HEK293 (cell line): ENCODE results near the gene NDUFA1.
"Not testable (repeated sequence)": the region's sequence is repeated elsewhere in the genome, so short reads cannot be mapped to it uniquely, and the experiment has no call there.

ENCODE experiments used
- CTCF ChIA-PET: fragments of 350-600 bp; formaldehyde crosslinking; extraction: SDS; loops from one replicate; lab custom pipeline; 2021; ENCODE audit warnings: antibody characterized with exemption; lab: Yijun Ruan, JAX
- POLR2A ChIA-PET: fragments of 300-600 bp; formaldehyde crosslinking; extraction: SDS; loops from one replicate; lab custom pipeline; 2020; ENCODE audit warnings: antibody characterized with exemption, inconsistent platforms; lab: Yijun Ruan, JAX
- H3K27ac ChIP-seq: fragments of 200-500 bp; sonication (Bioruptor generic); 2 replicates; pipeline ENCODE4 v1.5.1; 2014; ENCODE audit warnings: low read depth, low read length, control low read depth, inconsistent platforms; ENCODE audit errors: extremely low read depth
- H3K36me3 ChIP-seq, 2 experiments: fragments of 200-500 bp in 1 of 2; sonication (Bioruptor generic) in 1 of 2; 1 replicate in 1 of 2; 2 replicates in 1 of 2; pipeline ENCODE4 v1.5.1; 2014 to 2017; ENCODE audit warnings: inconsistent platforms in 2 of 2, low read length in 2 of 2; ENCODE audit not compliant: control insufficient read depth in 2 of 2, insufficient read depth in 1 of 2
- H3K4me1 ChIP-seq: fragments of 200-500 bp; sonication (Bioruptor generic); 2 replicates; pipeline ENCODE4 v1.5.1; 2014; ENCODE audit warnings: mild to moderate bottlenecking, low read length, inconsistent platforms; ENCODE audit not compliant: control insufficient read depth, insufficient read depth
- H3K4me3 ChIP-seq: 2 replicates; pipeline ENCODE4 v1.5.1; 2011; ENCODE audit warnings: low read depth, mild to moderate bottlenecking, control low read depth, low read length, moderate library complexity
- H3K9me3 ChIP-seq: fragments of 200-500 bp; sonication (Bioruptor generic); 2 replicates; pipeline ENCODE4 v1.5.1; 2014; ENCODE audit warnings: low read depth, low read length, inconsistent platforms; ENCODE audit not compliant: control insufficient read depth, insufficient read depth
- GLI2 ChIP-seq: fragments of 450-650 bp; formaldehyde crosslinking; IDR thresholded peaks from 2 replicates; pipeline ENCODE4; 2017; ENCODE audit warnings: missing biosample characterization, missing genetic modification characterization, low read depth, borderline replicate concordance
- HOXA7 ChIP-seq: sonication (generic); formaldehyde crosslinking; IDR thresholded peaks from 2 replicates; pipeline ENCODE4 v1.8.1; 2022; ENCODE audit warnings: missing genetic modification reagents, borderline replicate concordance
- KLF10 ChIP-seq: fragments of 450-650 bp; IDR thresholded peaks from 2 replicates; pipeline ENCODE4 v1.5.1; 2018; ENCODE audit warnings: missing biosample characterization, mild to moderate bottlenecking, missing genetic modification characterization
- MEIS1 ChIP-seq: sonication (generic); formaldehyde crosslinking; IDR thresholded peaks from 2 replicates; pipeline ENCODE4 v1.8.1; 2022; ENCODE audit warnings: missing genetic modification reagents, mild to moderate bottlenecking, borderline replicate concordance
- PRDM1 ChIP-seq: fragments of 450-650 bp; formaldehyde crosslinking; IDR thresholded peaks from 2 replicates; pipeline ENCODE4; 2016; ENCODE audit warnings: missing biosample characterization, missing genetic modification characterization
- SETDB1 ChIP-seq: IDR thresholded peaks from one replicate; pipeline ENCODE4 v1.6.1; 2017; ENCODE audit warnings: mild to moderate bottlenecking, low read length, moderate library complexity, mixed read lengths; ENCODE audit not compliant: insufficient read length
- ZBTB48 ChIP-seq: fragments of 450-650 bp; formaldehyde crosslinking; IDR thresholded peaks from 2 replicates; pipeline ENCODE4 v1.5.1; 2016; ENCODE audit warnings: missing biosample characterization, missing genetic modification characterization
- ZNF112 ChIP-seq: fragments of 450-650 bp; formaldehyde crosslinking; IDR thresholded peaks from 2 replicates; pipeline ENCODE4 v1.5.0; 2017; ENCODE audit warnings: missing biosample characterization, missing genetic modification characterization
- ZNF266 ChIP-seq: fragments of 450-650 bp; formaldehyde crosslinking; IDR thresholded peaks from 2 replicates; pipeline ENCODE4 v1.5.1; 2016; ENCODE audit warnings: missing biosample characterization, missing genetic modification characterization, low read depth
- ZNF354C ChIP-seq: fragments of 450-650 bp; formaldehyde crosslinking; IDR thresholded peaks from 2 replicates; pipeline ENCODE4 v1.5.1; 2016; ENCODE audit warnings: missing biosample characterization, missing genetic modification characterization, low read depth, borderline replicate concordance
- ZNF37A ChIP-seq: fragments of 450-650 bp; IDR thresholded peaks from 2 replicates; pipeline ENCODE4 v1.5.1; 2018; ENCODE audit warnings: missing biosample characterization, missing genetic modification characterization
- ZNF514 ChIP-seq: fragments of 450-650 bp; formaldehyde crosslinking; IDR thresholded peaks from 2 replicates; pipeline ENCODE4 v1.5.1; 2016; ENCODE audit warnings: missing biosample characterization, missing genetic modification characterization
- ZNF548 ChIP-seq: fragments of 450-650 bp; formaldehyde crosslinking; IDR thresholded peaks from 2 replicates; pipeline ENCODE4 v1.5.1; 2016; ENCODE audit warnings: missing biosample characterization, missing genetic modification characterization
- ZNF596 ChIP-seq: fragments of 450-650 bp; IDR thresholded peaks from 2 replicates; pipeline ENCODE4 v1.5.0; 2018; ENCODE audit warnings: missing biosample characterization, mild to moderate bottlenecking, missing genetic modification characterization, moderate library complexity
- ZNF645 ChIP-seq: fragments of 450-650 bp; formaldehyde crosslinking; IDR thresholded peaks from 2 replicates; pipeline ENCODE4; 2016; ENCODE audit warnings: missing biosample characterization, missing genetic modification characterization
- ZNF654 ChIP-seq: fragments of 450-650 bp; formaldehyde crosslinking; IDR thresholded peaks from 2 replicates; pipeline ENCODE4 v1.5.1; 2016; ENCODE audit warnings: low read depth, missing biosample characterization, missing genetic modification characterization
- ZSCAN16 ChIP-seq: fragments of 450-650 bp; formaldehyde crosslinking; IDR thresholded peaks from 2 replicates; pipeline ENCODE4 v1.5.1; 2016; ENCODE audit warnings: missing biosample characterization, missing genetic modification characterization
- TF ChIP-seq, protein P1 (sequence below): fragments of 450-650 bp; formaldehyde crosslinking; IDR thresholded peaks from 2 replicates; pipeline ENCODE4 v1.5.1; 2016; ENCODE audit warnings: missing biosample characterization, missing genetic modification characterization

Gene NDUFA1

DNA sequence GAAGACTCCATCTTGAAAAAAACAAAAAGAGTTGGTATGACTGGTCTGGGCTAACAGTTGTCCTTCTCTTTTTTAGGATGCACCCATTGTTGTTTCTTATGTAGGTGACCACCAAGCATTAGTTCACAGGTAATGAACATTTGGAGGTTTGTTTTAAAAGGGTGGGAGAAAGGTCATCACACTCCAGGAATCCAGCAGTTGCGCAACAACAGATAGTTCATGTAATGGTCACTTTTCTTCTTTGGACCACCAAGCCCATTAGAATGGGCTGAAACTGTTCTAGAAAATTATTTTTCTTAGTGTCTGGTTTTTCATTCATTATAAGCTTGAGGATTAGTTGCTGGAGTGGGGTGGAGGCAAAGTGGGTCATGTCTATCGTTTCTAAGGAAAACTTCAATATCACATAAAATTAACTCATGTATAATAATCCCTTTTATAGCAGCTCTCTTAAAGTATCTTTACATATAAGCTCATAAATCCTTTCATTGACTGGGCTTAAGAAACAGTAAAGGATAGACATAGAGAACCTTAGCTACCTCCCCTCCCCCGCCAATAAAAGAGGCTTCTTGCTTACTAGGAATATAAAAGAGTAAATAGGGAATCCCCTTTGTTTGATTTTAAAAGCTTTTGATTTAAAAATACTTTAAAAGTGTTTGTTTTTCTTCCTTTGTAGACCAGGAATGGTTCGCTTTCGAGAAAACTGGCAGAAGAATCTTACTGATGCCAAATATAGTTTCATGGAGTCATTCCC is 48.4 kb downstream of the NDUFA1 start:
- H3K4me3 ChIP-seq: no peak overlapping the region
- peaks cover 1 to 7% of the 10 kb centered on the region in 2 experiments for H3K36me3 ChIP-seq
- ChIA-PET POLR2A (no interaction called here), CTCF (interaction anchor here (0.5 to 1.1 kb wide), 5 partner anchors 9 to 59 kb away, joined by 3 to 9 read pairs (median 3); no protein-coding TSS in a partner anchor)
- H3K27ac ChIP-seq: no peak overlapping the region
- H3K9me3 ChIP-seq: no peaks in the 10 kb centered on the region
- H3K4me1 ChIP-seq: no peaks in the 10 kb centered on the region
- no peak for TF ChIP-seq KLF10 (tag by site-specific recombination)
- TF ChIP-seq MEIS1 (CRISPR knock-in tag): no peak
- TF ChIP-seq GLI2 (tag by site-specific recombination): no peak
- TF ChIP-seq ZNF548: no peak
- no peak for TF ChIP-seq ZNF645
- TF ChIP-seq HOXA7: no peak
- no peak for TF ChIP-seq ZSCAN16 (tag by site-specific recombination)
- no peak for TF ChIP-seq ZNF596 (tag by site-specific recombination)
- TF ChIP-seq ZNF654 (tag by site-specific recombination): no peak
- TF ChIP-seq, protein P1, sequence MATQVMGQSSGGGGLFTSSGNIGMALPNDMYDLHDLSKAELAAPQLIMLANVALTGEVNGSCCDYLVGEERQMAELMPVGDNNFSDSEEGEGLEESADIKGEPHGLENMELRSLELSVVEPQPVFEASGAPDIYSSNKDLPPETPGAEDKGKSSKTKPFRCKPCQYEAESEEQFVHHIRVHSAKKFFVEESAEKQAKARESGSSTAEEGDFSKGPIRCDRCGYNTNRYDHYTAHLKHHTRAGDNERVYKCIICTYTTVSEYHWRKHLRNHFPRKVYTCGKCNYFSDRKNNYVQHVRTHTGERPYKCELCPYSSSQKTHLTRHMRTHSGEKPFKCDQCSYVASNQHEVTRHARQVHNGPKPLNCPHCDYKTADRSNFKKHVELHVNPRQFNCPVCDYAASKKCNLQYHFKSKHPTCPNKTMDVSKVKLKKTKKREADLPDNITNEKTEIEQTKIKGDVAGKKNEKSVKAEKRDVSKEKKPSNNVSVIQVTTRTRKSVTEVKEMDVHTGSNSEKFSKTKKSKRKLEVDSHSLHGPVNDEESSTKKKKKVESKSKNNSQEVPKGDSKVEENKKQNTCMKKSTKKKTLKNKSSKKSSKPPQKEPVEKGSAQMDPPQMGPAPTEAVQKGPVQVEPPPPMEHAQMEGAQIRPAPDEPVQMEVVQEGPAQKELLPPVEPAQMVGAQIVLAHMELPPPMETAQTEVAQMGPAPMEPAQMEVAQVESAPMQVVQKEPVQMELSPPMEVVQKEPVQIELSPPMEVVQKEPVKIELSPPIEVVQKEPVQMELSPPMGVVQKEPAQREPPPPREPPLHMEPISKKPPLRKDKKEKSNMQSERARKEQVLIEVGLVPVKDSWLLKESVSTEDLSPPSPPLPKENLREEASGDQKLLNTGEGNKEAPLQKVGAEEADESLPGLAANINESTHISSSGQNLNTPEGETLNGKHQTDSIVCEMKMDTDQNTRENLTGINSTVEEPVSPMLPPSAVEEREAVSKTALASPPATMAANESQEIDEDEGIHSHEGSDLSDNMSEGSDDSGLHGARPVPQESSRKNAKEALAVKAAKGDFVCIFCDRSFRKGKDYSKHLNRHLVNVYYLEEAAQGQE: no peak
- no peak for TF ChIP-seq PRDM1 (tag by site-specific recombination)
- TF ChIP-seq ZBTB48: no peak
- TF ChIP-seq ZNF266 (tag by site-specific recombination): no peak
- TF ChIP-seq ZNF37A (tag by site-specific recombination): no peak
- TF ChIP-seq ZNF354C (tag by site-specific recombination): no peak
- TF ChIP-seq ZNF112 (tag by site-specific recombination): no peak
- TF ChIP-seq ZNF514 (tag by site-specific recombination): no peak
- TF ChIP-seq SETDB1: no peak

DNA sequence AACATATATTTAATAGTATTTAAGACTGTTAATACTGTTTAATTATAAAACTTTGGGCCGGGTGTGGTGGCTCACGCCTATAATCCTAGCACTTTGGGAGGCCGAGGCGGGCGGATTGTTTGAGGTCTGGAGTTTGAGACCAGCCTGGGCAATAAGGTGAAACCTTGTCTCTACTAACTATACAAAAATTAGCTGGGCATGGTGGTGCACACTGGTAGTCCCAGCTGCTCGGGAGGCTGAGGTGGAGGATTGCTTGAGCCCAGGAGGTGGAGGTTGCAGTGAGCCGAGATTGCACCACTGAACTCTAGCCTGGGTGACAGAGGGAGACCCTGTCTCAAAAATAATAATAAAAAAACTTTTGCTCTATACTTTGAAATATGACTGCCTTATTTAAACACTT is 50.8 kb downstream of the NDUFA1 start:
- H3K9me3 ChIP-seq, POLR2A ChIA-PET, H3K27ac ChIP-seq, H3K4me3 ChIP-seq, H3K4me1 ChIP-seq, CTCF ChIA-PET: not testable (repeated sequence)
- peaks cover 16 to 17% of the 10 kb centered on the region in 2 experiments for H3K36me3 ChIP-seq
